Transverse colon (tissue), 4 donors: Measurements from ENCODE around the gene PSMD12. TPM values are rescaled to one million over a fixed set of nuclear protein-coding genes. Genes with fewer than 3 reads are reported as not detected.

Source experiments
- DNase-seq: peaks from one replicate; pipeline ENCODE4 v3.0.0-alpha.2; 2019
- H3K27ac ChIP-seq, 4 donors: fragments of 200-600 bp; sonication (generic); 2 replicates each; pipeline ENCODE4 v1.5.1; 2016 to 2018; ENCODE audit warnings: inconsistent platforms in 4 of 4
- H3K27me3 ChIP-seq: fragments of 200-600 bp; sonication (generic); 2 replicates; pipeline ENCODE4 v1.5.1; 2017; ENCODE audit warnings: inconsistent platforms
- H3K36me3 ChIP-seq, 4 donors: fragments of 200-600 bp; sonication (generic); 2 replicates each; pipeline ENCODE4 v1.5.1; 2017 to 2019; ENCODE audit warnings: inconsistent platforms in 4 of 4
- H3K4me1 ChIP-seq, 4 donors: fragments of 200-600 bp; sonication (generic); 2 replicates each; pipeline ENCODE4 v1.5.1; 2017 to 2020; ENCODE audit warnings: inconsistent platforms in 4 of 4
- H3K4me3 ChIP-seq, 4 donors: fragments of 200-600 bp; sonication (generic); 1 replicate in 1 of 4; 2 replicates in 3 of 4; pipeline versions ENCODE4 v1.5.1 to v1.6.1; 2017 to 2019; ENCODE audit warnings: inconsistent platforms in 4 of 4
- H3K9me3 ChIP-seq, 2 donors: fragments of 200-600 bp; sonication (generic); 2 replicates each; pipeline ENCODE4 v1.5.1; 2017 to 2019; ENCODE audit warnings: inconsistent platforms in 2 of 2
- CTCF ChIP-seq, 5 experiments: fragments of 200-600 bp in 3 of 5; fragments of 450-650 bp in 2 of 5; sonication (generic) in 3 of 5; IDR thresholded peaks; 1 replicate in 2 of 5; 2 replicates in 3 of 5; pipeline ENCODE4 v1.5.1; 2016 to 2017; ENCODE audit warnings: antibody characterized with exemption in 5 of 5, inconsistent platforms in 3 of 5, mild to moderate bottlenecking in 2 of 5, moderate library complexity in 1 of 5
- EP300 ChIP-seq: sonication (generic); formaldehyde crosslinking; IDR thresholded peaks from one replicate; pipeline ENCODE4 v1.6.1; 2017; ENCODE audit warnings: antibody characterized with exemption, low read depth
- POLR2A ChIP-seq: fragments of 450-650 bp; IDR thresholded peaks from one replicate; pipeline ENCODE4 v1.6.1; 2016; ENCODE audit warnings: antibody characterized with exemption, mild to moderate bottlenecking, moderate library complexity
- POLR2AphosphoS5 ChIP-seq, 3 donors: sonication (generic); formaldehyde crosslinking; IDR thresholded peaks; one replicate each; pipeline ENCODE4 v1.6.1; 2016; ENCODE audit warnings: antibody characterized with exemption in 3 of 3
- WGBS, 2 donors: methylation state at CpG; one replicate each; pipeline ENCODE4 v1.1.5; 2018; ENCODE audit warnings: low coverage in 1 of 2; 5-methylcytosine and 5-hydroxymethylcytosine counted together
- in situ Hi-C, 4 donors: fragments of 200-750 bp; cut with MboI; loops; one replicate each; pipeline versions ENCODE4 v1.15.0 to v1.15.1; 2017; ENCODE audit warnings: low sequenced_read_pairs in 3 of 4, low pct_ligation_motif_present in 1 of 4, low pct_unique_long_range_greater_than_20kb in 1 of 4
- intact Hi-C: fragments of 100-400 bp; cut with DNase I; formaldehyde crosslinking; loops from one replicate; pipeline ENCODE4 v1.15.1; 2023; ENCODE audit warnings: low total_unique reads
- total RNA-seq, 4 donors: library from RNA; depleted of rRNA; stranded (reverse); fragments of >200 nt; gene quantifications; one replicate each; pipeline ENCODE4 v1.1.0, GENCODE V29; 2016

Gene PSMD12
- total RNA-seq, 4 donors from 2014 or later: 7.2 to 25.2 (median 12.5) TPM

- no peaks in the 10 kb centered on the region for H3K27me3 ChIP-seq
- intact Hi-C loops: no loop called here
- TF ChIP-seq CTCF (IDR thresholded peaks at IDR 0.05) (no peak), POLR2AphosphoS5 (IDR thresholded peaks at IDR 0.05) (no peak), EP300 (no peak), POLR2A (no peak)
- no peaks in the 10 kb centered on the region for H3K36me3 ChIP-seq
- no peak for DNase-seq
- H3K4me1 ChIP-seq: peaks cover 0 to 4% (median 0%) of the 10 kb centered on the region in 4 donors
- WGBS, 2 donors: 50 to 85% methylated on average over 2 to 10 of the region's 10 CpGs
- H3K9me3 ChIP-seq: no peaks in the 10 kb centered on the region
- in situ Hi-C loops: no loop called here
- no peak overlapping the region for H3K27ac ChIP-seq
- H3K4me3 ChIP-seq: no peak overlapping the region
These were observed 68.9 kb downstream of the PSMD12 start for GRCh38 chr17:67297454-67297960.

GRCh38 chr17:67294451-67295199 lies 71.8 kb downstream of the PSMD12 start:
- in situ Hi-C loops: no loop called here
- WGBS, 2 donors: 84 to 91% methylated on average over 5 to 16 of the region's 44 CpGs
- Histone ChIP-seq H3K27ac (no peak overlapping the region), H3K27me3 (no peaks in the 10 kb centered on the region), H3K36me3 (no peaks in the 10 kb centered on the region), H3K9me3 (no peaks in the 10 kb centered on the region), H3K4me1 (peaks cover 0 to 10% (median 0%) of the 10 kb centered on the region in 4 donors), H3K4me3 (no peak overlapping the region)
- TF ChIP-seq EP300 (no peak), CTCF (IDR thresholded peaks at IDR 0.05) (no peak), POLR2AphosphoS5 (IDR thresholded peaks at IDR 0.05) (no peak), POLR2A (no peak)
- no peak for DNase-seq
- intact Hi-C loops: no loop called here

DNA sequence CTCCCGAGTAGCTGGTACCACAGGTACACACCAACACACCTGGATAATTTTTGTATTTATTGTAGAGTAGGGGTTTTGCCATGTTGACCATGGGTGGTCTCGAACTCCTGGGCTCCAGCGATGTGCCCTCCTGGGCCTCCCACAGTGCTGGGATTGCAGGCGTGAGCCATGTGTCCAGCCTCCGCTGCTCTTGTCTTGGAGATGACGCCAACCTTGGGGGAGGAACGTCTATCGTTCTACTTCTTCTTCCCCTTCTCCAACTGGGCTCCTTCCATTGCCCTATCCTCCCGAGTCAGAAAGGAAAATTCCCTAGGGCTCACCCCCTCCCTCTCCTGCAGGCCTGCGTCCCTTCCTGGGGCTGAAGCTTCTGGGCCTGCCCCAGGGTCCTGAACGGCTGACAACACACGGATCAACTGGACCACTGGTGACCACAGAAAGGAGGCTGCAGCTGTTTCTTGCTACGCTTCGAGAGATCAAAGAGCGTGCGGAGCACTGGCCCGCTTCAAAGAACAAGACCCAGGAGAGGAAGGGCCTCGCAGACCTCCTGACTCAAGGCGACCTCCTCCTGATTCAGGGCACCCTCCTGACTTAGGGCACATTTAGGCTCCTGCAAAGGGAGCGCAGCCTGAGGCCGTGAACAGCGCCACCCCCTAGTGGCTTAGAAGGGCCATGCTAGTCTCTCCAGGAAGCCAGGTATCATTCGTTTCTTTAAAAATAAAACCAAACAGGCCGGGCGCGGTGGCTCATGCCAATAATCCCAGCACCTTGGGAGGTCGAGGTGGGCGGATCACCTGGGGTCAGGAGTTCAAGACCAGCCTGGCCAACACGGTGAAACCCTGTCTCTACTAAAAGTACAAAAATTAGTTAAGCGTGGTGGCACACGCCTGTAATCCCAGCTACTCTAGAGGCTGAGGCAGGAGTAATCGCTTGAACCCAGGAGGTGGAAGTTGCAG lies 72.8 kb downstream of the PSMD12 start:
- H3K4me1 ChIP-seq: peaks cover 0 to 14% (median 0%) of the 10 kb centered on the region in 4 donors
- peak overlapping the region in 1 of 4 donors; percentile 18 for H3K4me3 ChIP-seq
- WGBS, 2 donors: 54 to 76% methylated on average over 7 to 32 of the region's 32 CpGs
- no peaks in the 10 kb centered on the region for H3K36me3 ChIP-seq
- intact Hi-C loops (no loop called here), in situ Hi-C loops (no loop called here)
- TF ChIP-seq POLR2AphosphoS5 (IDR thresholded peaks at IDR 0.05) (no peak), CTCF (IDR thresholded peaks at IDR 0.05) (peak; percentile 68 to 83 (median 77))
- DNase-seq: peak; percentile 74
- H3K27me3 ChIP-seq: no peaks in the 10 kb centered on the region
- H3K9me3 ChIP-seq: no peaks in the 10 kb centered on the region
- H3K27ac ChIP-seq: no peak overlapping the region

- H3K4me1 ChIP-seq: peaks cover 0 to 14% (median 0%) of the 10 kb centered on the region in 4 donors
- no peak overlapping the region for H3K4me3 ChIP-seq
- no peak for DNase-seq
- in situ Hi-C loops: no loop called here
- intact Hi-C loops: no loop called here
- no peak for TF ChIP-seq POLR2A
- no peak for TF ChIP-seq EP300
- TF ChIP-seq POLR2AphosphoS5 (IDR thresholded peaks at IDR 0.05): no peak
- TF ChIP-seq CTCF (IDR thresholded peaks at IDR 0.05): no peak
- H3K27ac ChIP-seq: no peak overlapping the region
- 65 to 79% methylated on average over 7 to 11 of the region's 11 CpGs for WGBS, 2 donors
- H3K36me3 ChIP-seq: no peaks in the 10 kb centered on the region
- H3K9me3 ChIP-seq: no peaks in the 10 kb centered on the region
- no peaks in the 10 kb centered on the region for H3K27me3 ChIP-seq
These were observed 75.6 kb downstream of the PSMD12 start for GRCh38 chr17:67290711-67291291.
